Stimulated activated CD8-positive, alpha-beta memory T cell treated with anti-CD3 and anti-CD28 coated beads, Interleukin-12 subunit alpha, Interleukin-12 subunit beta, amount 100 ng/mL, for 24 hours (primary cell): ENCODE measurements around the gene MAPKAP1.

Experiments used
- DNase-seq: peaks from one replicate; pipeline ENCODE4 v3.0.0-alpha.2; 2020; ENCODE audit errors: extremely low read depth

The MAPKAP1 gene

GRCh38 chr9:125674981-125675973, 31.7 kb downstream of the MAPKAP1 start:
- DNase-seq: no peak

GRCh38 chr9:125672876-125673275, 34.1 kb downstream of the MAPKAP1 start:
- no peak for DNase-seq

GRCh38 chr9:125663127-125663526, 43.9 kb downstream of the MAPKAP1 start:
- DNase-seq: no peak

GRCh38 chr9:125660557-125660956, 46.5 kb downstream of the MAPKAP1 start:
- no peak for DNase-seq

GRCh38 chr9:125659954-125660353, 47.1 kb downstream of the MAPKAP1 start:
- DNase-seq: no peak

- no peak for DNase-seq
Measured at GRCh38 chr9:125659201-125659840, 47.7 kb downstream of the MAPKAP1 start.

GRCh38 chr9:125656560-125656959, 50.4 kb downstream of the MAPKAP1 start:
- DNase-seq: no peak

- DNase-seq: no peak
Measured at GRCh38 chr9:125655691-125656410, 51.2 kb downstream of the MAPKAP1 start.

GRCh38 chr9:125655066-125655633, 51.9 kb downstream of the MAPKAP1 start:
- DNase-seq: no peak

- no peak for DNase-seq
Measured at GRCh38 chr9:125654121-125654520, 52.9 kb downstream of the MAPKAP1 start.

- DNase-seq: no peak
Measured at GRCh38 chr9:125653325-125653724, 53.7 kb downstream of the MAPKAP1 start.

- DNase-seq: no peak
Measured at GRCh38 chr9:125652759-125653158, 54.2 kb downstream of the MAPKAP1 start.

- DNase-seq: no peak
Measured at GRCh38 chr9:125652233-125652594, 54.8 kb downstream of the MAPKAP1 start.

- DNase-seq: no peak
Measured at GRCh38 chr9:125651576-125652232, 55.3 kb downstream of the MAPKAP1 start.

- DNase-seq: no peak
Measured at GRCh38 chr9:125650271-125650737, 56.7 kb downstream of the MAPKAP1 start.

GRCh38 chr9:125649826-125650225, 57.2 kb downstream of the MAPKAP1 start:
- no peak for DNase-seq

- DNase-seq: no peak
Measured at GRCh38 chr9:125649315-125649714, 57.7 kb downstream of the MAPKAP1 start.

- no peak for DNase-seq
Measured at GRCh38 chr9:125648294-125648693, 58.7 kb downstream of the MAPKAP1 start.

GRCh38 chr9:125646621-125647100, 60.3 kb downstream of the MAPKAP1 start:
- no peak for DNase-seq

GRCh38 chr9:125646217-125646616, 60.8 kb downstream of the MAPKAP1 start:
- DNase-seq: no peak

- DNase-seq: no peak
Measured at GRCh38 chr9:125644819-125645507, 62.0 kb downstream of the MAPKAP1 start.
